ENCODE results near the gene ABCB10. TPM values are rescaled to one million over a fixed set of nuclear protein-coding genes. Genes with fewer than 3 reads are reported as not detected.

ABCB10 gene
- total and polyA plus RNA-seq, 2 experiments from 2014 or later, result 4.7 to 9.7 TPM

- TF ChIP-seq REST (IDR thresholded peaks at IDR 0.05; ENCODE audit: unreplicated experiment) (no peak), ZNF331 (CRISPR knock-in tag; IDR thresholded peaks at IDR 0.05; ENCODE audit: low read depth) (no peak)
Measured at GRCh38 chr1:229485318-229485717, 73.2 kb downstream of the ABCB10 start (continued).

- H3K79me2 ChIP-seq (replicated peaks; ENCODE audit: insufficient read depth), result no peaks in the 10 kb centered on the region
- no peak overlapping the region for H3K4me3 Mint-ChIP-seq
- H3K27ac Mint-ChIP-seq, result no peak overlapping the region
- H3F3A ChIP-seq (replicated peaks; ENCODE audit: low read depth), result no peaks in the 10 kb centered on the region
- H3K4me3 ChIP-seq, result no peak overlapping the region
- no peak overlapping the region for H2AFZ ChIP-seq
- no peaks in the 10 kb centered on the region for H3K9me2 ChIP-seq (ENCODE audit: insufficient read depth)
- H3K27me3 ChIP-seq (ENCODE audit: insufficient read depth), result no peaks in the 10 kb centered on the region
- DNase-seq (ENCODE audit: low spot score) (no peak), ATAC-seq (no peak)
- H3K4me1 Mint-ChIP-seq, result no peaks in the 10 kb centered on the region
- H4K20me1 ChIP-seq (replicated peaks; ENCODE audit: insufficient read depth), result no peaks in the 10 kb centered on the region; the same call in 1 of the 2 replicates
- H3K27me3 Mint-ChIP-seq (ENCODE audit: insufficient read depth, low read depth, poor library complexity), result peaks cover 2% of the 10 kb centered on the region
- peaks cover 60% of the 10 kb centered on the region for H3K36me3 Mint-ChIP-seq (ENCODE audit: low read depth)
- H3K36me3 ChIP-seq (ENCODE audit: insufficient read depth), result peaks cover 38% of the 10 kb centered on the region
- H3K4me1 ChIP-seq (ENCODE audit: insufficient read depth), result no peaks in the 10 kb centered on the region
- no peak overlapping the region for H3K27ac ChIP-seq (ENCODE audit: low read depth)
- H3K4me2 ChIP-seq, result no peak overlapping the region
- no peaks in the 10 kb centered on the region for H3K9me3 Mint-ChIP-seq
- TF ChIP-seq POLR2AphosphoS5 (IDR thresholded peaks at IDR 0.05; ENCODE audit: low read depth) (no peak), STAT1 (IDR thresholded peaks at IDR 0.05; ENCODE audit: unreplicated experiment) (no peak), EZH2phosphoT487 (IDR thresholded peaks at IDR 0.05; ENCODE audit: unreplicated experiment) (no peak), ZNF114 (CRISPR knock-in tag; IDR thresholded peaks at IDR 0.05) (no peak), CREB1 (CRISPR knock-in tag; IDR thresholded peaks at IDR 0.05; ENCODE audit: low read depth) (no peak), JUNB (IDR thresholded peaks at IDR 0.05; ENCODE audit: unreplicated experiment) (no peak), ZNF462 (CRISPR knock-in tag; IDR thresholded peaks at IDR 0.05) (no peak), EZH2 (IDR thresholded peaks at IDR 0.05; ENCODE audit: low read depth, unreplicated experiment) (no peak), CTCF (conservative IDR thresholded peaks at IDR 0.05; ENCODE audit: low read depth in 2 of 2) (no peak)
Measured at GRCh38 chr1:229482511-229482910, 76.0 kb downstream of the ABCB10 start.

Measured in GM23338 (cell line).